HFF-Myc (cell line): ENCODE measurements around the gene MBP.
A peak's percentile ranks its signal among the peaks of the same experiment; 100 is the strongest.

ENCODE experiments used
- DNase-seq: peaks from one replicate; pipeline ENCODE4 v3.0.0-alpha.2; 2011; ENCODE audit warnings: low read depth; ENCODE audit errors: extremely low read depth
- H3K4me3 ChIP-seq: replicated peaks from 2 replicates; pipeline ENCODE4 v1.5.1; 2011; ENCODE audit warnings: low read depth, mild to moderate bottlenecking, control low read depth, low read length
- TF ChIP-seq, protein P1 (sequence below): IDR thresholded peaks from 2 replicates; pipeline ENCODE4 v1.5.1; 2012; ENCODE audit warnings: mild to moderate bottlenecking, low read depth, low read length, control low read depth; ENCODE audit errors: missing control alignments

Gene MBP

GRCh38 chr18:77132369-77133050, at the start of gene MBP:
Gene MBP, minus strand, starts transcription at chr18:77132783. Its CDS starts 27,522 bp downstream, at chr18:77105261.
- no peak for DNase-seq
- TF ChIP-seq, protein P1, sequence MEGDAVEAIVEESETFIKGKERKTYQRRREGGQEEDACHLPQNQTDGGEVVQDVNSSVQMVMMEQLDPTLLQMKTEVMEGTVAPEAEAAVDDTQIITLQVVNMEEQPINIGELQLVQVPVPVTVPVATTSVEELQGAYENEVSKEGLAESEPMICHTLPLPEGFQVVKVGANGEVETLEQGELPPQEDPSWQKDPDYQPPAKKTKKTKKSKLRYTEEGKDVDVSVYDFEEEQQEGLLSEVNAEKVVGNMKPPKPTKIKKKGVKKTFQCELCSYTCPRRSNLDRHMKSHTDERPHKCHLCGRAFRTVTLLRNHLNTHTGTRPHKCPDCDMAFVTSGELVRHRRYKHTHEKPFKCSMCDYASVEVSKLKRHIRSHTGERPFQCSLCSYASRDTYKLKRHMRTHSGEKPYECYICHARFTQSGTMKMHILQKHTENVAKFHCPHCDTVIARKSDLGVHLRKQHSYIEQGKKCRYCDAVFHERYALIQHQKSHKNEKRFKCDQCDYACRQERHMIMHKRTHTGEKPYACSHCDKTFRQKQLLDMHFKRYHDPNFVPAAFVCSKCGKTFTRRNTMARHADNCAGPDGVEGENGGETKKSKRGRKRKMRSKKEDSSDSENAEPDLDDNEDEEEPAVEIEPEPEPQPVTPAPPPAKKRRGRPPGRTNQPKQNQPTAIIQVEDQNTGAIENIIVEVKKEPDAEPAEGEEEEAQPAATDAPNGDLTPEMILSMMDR: no peak
- H3K4me3 ChIP-seq: peak within 1 kb of the TSS; percentile 54

- no peak overlapping the region for H3K4me3 ChIP-seq
- TF ChIP-seq, protein P1: no peak
- no peak for DNase-seq
Observed at GRCh38 chr18:77181950-77182707, 49.5 kb upstream of the MBP start.

- TF ChIP-seq, protein P1: no peak
- DNase-seq: no peak
- no peak overlapping the region for H3K4me3 ChIP-seq
Observed at GRCh38 chr18:77178559-77178958, 46.0 kb upstream of the MBP start.

GRCh38 chr18:77177009-77177408, 44.4 kb upstream of the MBP start:
- H3K4me3 ChIP-seq: no peak overlapping the region
- TF ChIP-seq, protein P1: no peak
- DNase-seq: no peak

DNA sequence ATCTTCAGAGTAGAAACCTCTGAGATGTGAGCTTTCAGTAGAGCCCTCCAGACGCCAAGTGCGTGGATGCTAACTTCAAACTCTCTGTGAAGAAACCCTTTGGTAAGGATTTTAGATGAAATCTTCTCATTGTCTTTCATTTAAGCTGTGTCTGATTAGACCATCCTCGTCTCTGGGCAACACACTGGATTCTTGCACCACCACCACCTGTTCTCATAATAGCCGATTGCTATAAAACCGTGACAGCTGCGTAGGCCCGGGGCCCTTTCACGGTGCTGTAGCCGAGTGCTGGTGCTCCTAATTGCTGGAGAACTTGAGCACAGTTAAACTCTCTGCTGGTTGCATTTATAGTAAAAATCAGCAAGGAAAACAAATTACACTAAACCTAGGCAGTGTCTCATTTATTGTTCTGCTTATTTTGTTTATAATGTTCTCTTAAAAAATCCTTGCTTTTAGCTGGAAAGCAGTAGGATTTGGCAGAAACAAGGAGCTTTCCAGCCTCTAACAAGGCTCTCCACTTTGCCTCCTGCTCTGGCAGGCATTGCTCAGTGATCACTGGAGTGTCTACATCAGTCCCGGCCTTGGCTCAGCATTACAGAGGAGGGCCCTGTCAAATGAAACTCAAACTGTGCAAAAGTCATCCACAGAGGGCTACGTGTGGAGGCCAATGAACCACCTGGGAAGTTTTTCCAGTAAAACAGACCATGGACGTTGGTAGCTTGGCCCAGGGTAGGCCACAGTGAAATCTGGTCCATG, 40.9 kb upstream of the MBP start:
- TF ChIP-seq, protein P1: no peak

GRCh38 chr18:77170890-77171410, 38.4 kb upstream of the MBP start:
- TF ChIP-seq, protein P1: no peak
- no peak for DNase-seq
- H3K4me3 ChIP-seq: no peak overlapping the region

More for the DNA sequence above, 40.9 kb upstream of the MBP start:
- DNase-seq: no peak
- H3K4me3 ChIP-seq: no peak overlapping the region
